Hepatocyte (in vitro differentiated cells): ENCODE results near the gene WNK4.

Experiments
- EZH2phosphoT487 ChIP-seq: fragments of 200-600 bp; sonication (generic); IDR thresholded peaks from one replicate; pipeline ENCODE4 v1.6.1; 2018; ENCODE audit warnings: antibody characterized with exemption, mild to moderate bottlenecking, low read depth, moderate library complexity; ENCODE audit not compliant: unreplicated experiment, severe bottlenecking
- TF ChIP-seq, protein P1 (sequence below): fragments of 200-600 bp; sonication (generic); IDR thresholded peaks from 2 replicates; pipeline ENCODE4 v1.5.1; 2016; ENCODE audit warnings: antibody characterized with exemption, mild to moderate bottlenecking; ENCODE audit not compliant: poor library complexity

DNA sequence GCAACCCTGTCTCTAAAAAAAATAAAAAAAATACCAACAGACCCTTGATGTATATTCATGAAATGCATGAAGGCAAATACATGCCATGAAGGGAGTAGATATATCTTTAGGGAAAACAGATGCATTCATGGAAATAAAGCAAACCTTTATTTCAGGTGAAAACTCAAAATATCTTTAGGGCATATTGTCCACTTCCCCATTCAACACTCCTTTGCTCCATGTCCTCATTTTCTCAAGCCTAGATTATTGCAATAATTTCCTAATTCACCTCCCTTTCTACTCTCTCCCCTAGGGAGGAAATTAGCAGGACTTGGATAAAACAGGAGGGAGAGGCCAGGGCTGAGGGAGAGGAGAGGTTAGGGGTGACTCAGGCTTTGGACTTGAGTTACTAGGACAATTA lies 12.9 kb upstream of the WNK4 start:
- TF ChIP-seq, protein P1, sequence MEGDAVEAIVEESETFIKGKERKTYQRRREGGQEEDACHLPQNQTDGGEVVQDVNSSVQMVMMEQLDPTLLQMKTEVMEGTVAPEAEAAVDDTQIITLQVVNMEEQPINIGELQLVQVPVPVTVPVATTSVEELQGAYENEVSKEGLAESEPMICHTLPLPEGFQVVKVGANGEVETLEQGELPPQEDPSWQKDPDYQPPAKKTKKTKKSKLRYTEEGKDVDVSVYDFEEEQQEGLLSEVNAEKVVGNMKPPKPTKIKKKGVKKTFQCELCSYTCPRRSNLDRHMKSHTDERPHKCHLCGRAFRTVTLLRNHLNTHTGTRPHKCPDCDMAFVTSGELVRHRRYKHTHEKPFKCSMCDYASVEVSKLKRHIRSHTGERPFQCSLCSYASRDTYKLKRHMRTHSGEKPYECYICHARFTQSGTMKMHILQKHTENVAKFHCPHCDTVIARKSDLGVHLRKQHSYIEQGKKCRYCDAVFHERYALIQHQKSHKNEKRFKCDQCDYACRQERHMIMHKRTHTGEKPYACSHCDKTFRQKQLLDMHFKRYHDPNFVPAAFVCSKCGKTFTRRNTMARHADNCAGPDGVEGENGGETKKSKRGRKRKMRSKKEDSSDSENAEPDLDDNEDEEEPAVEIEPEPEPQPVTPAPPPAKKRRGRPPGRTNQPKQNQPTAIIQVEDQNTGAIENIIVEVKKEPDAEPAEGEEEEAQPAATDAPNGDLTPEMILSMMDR = no peak
- no peak for TF ChIP-seq EZH2phosphoT487
